Activated naive CD4-positive, alpha-beta T cell treated with anti-CD3 and anti-CD28 coated beads, Interleukin-2, amount 50 U/mL, for 72 hours (primary cell): ENCODE measurements around the gene TRIM56. TPM values are rescaled to one million over a fixed set of nuclear protein-coding genes. Genes with fewer than 3 reads are reported as not detected.
"Not testable (repeated sequence)": the region's sequence is repeated elsewhere in the genome, so short reads cannot be mapped to it uniquely, and the experiment has no call there.

ENCODE experiments used
- ATAC-seq, 2 donors: fragments of 150-1000 bp; cut with Tn5 transposase; 2 replicates each; pipeline ENCODE4 v1.10.0; 2021; ENCODE audit warnings: mild to moderate bottlenecking in 2 of 2, moderate library complexity in 2 of 2
- DNase-seq, 2 donors: peaks; one replicate each; pipeline ENCODE4 v3.0.0; 2021 to 2022; ENCODE audit warnings: low spot score in 2 of 2
- H3K27ac Mint-ChIP-seq, 2 donors: one replicate each; pipeline ENCODE4 v1.8.0; 2022; ENCODE audit warnings: mild to moderate bottlenecking in 2 of 2, mixed read lengths in 2 of 2
- H3K36me3 Mint-ChIP-seq, 2 donors: one replicate each; pipeline ENCODE4 v1.8.0; 2022; ENCODE audit warnings: mixed read lengths in 2 of 2
- H3K9me3 Mint-ChIP-seq, 2 donors: one replicate each; pipeline ENCODE4 v1.8.0; 2022; ENCODE audit warnings: mixed read lengths in 2 of 2
- total RNA-seq, 2 donors: library from RNA; stranded (reverse); gene quantifications; one replicate each; pipeline ENCODE4 v1.2.3, GENCODE V29; 2022

TRIM56 gene
- total RNA-seq, 2 donors from 2014 or later = 49.7 to 64.2 TPM

DNA sequence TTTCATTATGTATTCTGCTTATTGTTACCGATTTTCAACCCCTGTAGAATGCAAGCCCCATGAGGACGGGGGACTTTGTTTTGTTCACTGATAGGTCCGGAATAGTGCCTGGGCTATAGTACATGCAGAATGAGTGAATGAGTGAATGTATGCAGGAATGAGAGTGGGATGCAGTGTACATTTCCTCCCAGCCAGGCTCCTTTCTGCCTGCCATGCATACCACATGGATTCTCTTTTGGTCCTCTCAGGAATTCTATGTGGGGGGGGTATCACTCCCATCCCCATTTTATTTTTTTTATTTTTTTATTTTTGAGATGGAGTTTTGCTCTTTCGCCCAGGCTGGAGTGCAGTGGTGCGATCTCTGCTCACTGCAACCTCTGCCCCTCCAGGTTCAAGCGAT is 16.7 kb downstream of the TRIM56 start:
- Mint-ChIP-seq H3K27ac (no peak overlapping the region), H3K36me3 (no peaks in the 10 kb centered on the region), H3K9me3 (no peaks in the 10 kb centered on the region)
- ATAC-seq (no peak), DNase-seq (no peak)

DNA sequence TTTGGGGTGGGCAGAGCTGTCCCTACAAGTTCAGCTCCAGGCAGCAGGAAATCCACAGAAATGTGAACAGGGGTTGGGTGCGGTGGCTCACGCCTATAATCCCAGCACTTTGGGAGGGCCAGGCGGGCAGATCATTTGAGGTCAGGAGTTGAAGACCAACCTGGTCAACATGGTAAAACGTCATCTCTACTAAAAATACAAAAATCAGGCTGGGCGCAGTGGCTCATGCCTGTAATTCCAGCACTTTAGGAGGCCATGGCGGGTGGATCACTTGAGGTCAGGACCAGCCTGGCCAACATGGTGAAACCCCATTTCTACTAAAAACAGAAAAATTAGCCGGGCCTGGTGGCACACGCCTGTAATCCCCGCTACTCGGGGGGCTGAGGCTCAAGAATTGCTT is 18.4 kb downstream of the TRIM56 start:
- not testable (repeated sequence) for ATAC-seq, H3K36me3 Mint-ChIP-seq, H3K9me3 Mint-ChIP-seq, DNase-seq
- peak overlapping the region in 1 of 2 donors; percentile 68 for H3K27ac Mint-ChIP-seq

- no peak overlapping the region for H3K27ac Mint-ChIP-seq
- ATAC-seq = no peak
Observed at GRCh38 chr7:101104193-101104713, 19.0 kb downstream of the TRIM56 start.

GRCh38 chr7:101104799-101105198 is 19.5 kb downstream of the TRIM56 start:
- no peaks in the 10 kb centered on the region for H3K36me3 Mint-ChIP-seq
- no peak overlapping the region for H3K27ac Mint-ChIP-seq
- H3K9me3 Mint-ChIP-seq = no peaks in the 10 kb centered on the region
- no peak for DNase-seq
- ATAC-seq = no peak

More at GRCh38 chr7:101104193-101104713, 19.0 kb downstream of the TRIM56 start:
- H3K9me3 Mint-ChIP-seq = no peaks in the 10 kb centered on the region
- no peak for DNase-seq
- H3K36me3 Mint-ChIP-seq = no peaks in the 10 kb centered on the region

- not testable (repeated sequence) for H3K36me3 Mint-ChIP-seq, H3K27ac Mint-ChIP-seq, ATAC-seq, DNase-seq, H3K9me3 Mint-ChIP-seq
Observed at GRCh38 chr7:101105248-101105647, 20.0 kb downstream of the TRIM56 start.

DNA sequence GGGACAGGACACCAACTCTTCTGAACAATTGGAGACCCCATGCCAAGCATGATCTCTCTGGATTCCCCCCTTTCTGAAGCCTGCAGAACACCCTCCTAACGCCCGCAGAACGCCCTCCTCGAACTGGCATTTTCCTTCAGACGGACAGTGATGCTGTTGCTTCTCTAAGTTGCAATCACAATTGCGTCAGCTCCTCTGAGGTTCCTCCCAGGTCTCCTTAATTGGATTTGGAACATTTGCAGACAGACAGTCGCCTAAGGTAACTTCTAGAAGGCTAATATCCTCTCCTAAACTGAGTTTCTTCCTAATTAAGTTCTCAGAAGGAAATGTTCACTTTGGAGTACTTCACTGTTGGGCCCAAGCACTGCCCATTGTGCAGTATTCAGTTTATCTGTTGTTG is 21.1 kb downstream of the TRIM56 start:
- Mint-ChIP-seq H3K9me3 (no peaks in the 10 kb centered on the region), H3K36me3 (no peaks in the 10 kb centered on the region), H3K27ac (no peak overlapping the region)
- DNase-seq = no peak
- ATAC-seq = no peak

DNA sequence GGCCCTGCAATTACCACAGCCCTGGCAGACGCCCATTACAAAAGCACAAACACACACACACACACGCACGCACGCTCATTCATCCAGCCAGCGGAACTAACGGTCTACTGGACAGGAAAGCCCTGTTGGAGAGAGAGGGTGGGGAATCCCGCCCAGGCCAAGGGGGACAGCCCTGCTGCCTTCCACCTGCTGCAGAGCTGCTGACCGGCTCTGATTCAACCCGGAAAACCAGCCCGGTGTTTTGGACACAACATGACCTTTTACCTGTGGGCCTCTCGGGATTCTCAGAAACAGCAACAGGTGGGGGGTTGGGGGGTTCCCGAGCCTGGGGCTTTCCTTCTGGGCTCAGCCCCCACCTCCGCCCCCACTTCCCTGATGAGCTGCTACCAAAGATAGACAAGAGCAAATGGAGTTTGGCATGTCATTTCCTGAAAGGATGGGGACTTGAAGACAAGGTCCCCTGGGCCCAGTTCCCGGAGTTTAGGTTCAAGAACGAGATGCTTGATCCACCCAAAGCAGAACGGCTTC is 23.1 kb downstream of the TRIM56 start:
- H3K27ac Mint-ChIP-seq = no peak overlapping the region
- H3K36me3 Mint-ChIP-seq = no peaks in the 10 kb centered on the region
- no peaks in the 10 kb centered on the region for H3K9me3 Mint-ChIP-seq
- ATAC-seq (peak in 1 of 2 donors; percentile 24), DNase-seq (no peak)

GRCh38 chr7:101108961-101109360 is 23.7 kb downstream of the TRIM56 start:
- no peak for ATAC-seq
- H3K27ac Mint-ChIP-seq = no peak overlapping the region

DNA sequence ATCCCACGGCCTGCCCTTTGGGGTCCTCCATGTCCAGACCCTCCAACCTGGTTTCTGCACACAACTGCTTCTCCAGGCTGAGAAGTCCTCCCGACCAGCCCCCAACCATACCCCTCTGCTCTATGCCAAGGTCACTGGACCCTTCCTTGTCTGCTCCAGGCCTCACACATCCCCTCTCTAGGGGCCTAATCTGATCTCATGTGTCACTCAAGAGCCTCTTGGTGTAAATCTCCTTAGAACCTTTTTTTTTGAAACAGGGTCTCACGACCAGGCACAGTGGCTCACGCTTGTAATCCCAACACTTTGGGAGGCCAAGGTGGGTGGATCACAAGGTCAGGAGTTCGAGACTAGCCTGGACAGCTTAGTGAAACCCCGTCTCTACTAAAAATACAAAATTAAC is 24.1 kb downstream of the TRIM56 start:
- no peaks in the 10 kb centered on the region for H3K36me3 Mint-ChIP-seq
- H3K9me3 Mint-ChIP-seq = no peaks in the 10 kb centered on the region
- DNase-seq (no peak), ATAC-seq (no peak)
- H3K27ac Mint-ChIP-seq = no peak overlapping the region

More at GRCh38 chr7:101108961-101109360, 23.7 kb downstream of the TRIM56 start:
- DNase-seq = no peak
- no peaks in the 10 kb centered on the region for H3K36me3 Mint-ChIP-seq
- no peaks in the 10 kb centered on the region for H3K9me3 Mint-ChIP-seq

DNA sequence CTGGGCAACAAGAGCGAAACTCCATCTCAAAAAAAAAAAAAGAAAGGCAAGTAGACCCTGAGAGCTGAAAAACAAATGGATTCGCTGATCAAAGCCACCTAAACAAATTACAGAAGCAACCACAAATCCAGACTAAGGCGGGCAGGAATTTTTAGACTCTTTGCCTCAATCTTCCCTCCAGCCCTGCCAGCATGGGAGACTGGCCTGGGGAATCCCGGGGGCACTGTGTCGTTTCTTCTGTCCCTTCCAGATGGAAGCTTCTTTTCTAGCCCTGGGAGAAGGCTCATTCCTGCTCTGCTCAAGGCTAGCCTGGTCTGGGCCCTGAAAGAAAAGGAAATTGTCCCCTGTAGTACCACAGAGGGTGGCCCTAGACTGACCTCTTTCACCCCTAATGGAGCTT is 26.0 kb downstream of the TRIM56 start:
- Mint-ChIP-seq H3K36me3 (no peaks in the 10 kb centered on the region), H3K27ac (no peak overlapping the region), H3K9me3 (no peaks in the 10 kb centered on the region)
- ATAC-seq (no peak), DNase-seq (no peak)

- DNase-seq = no peak
- ATAC-seq = no peak
- Mint-ChIP-seq H3K9me3 (no peaks in the 10 kb centered on the region), H3K27ac (no peak overlapping the region), H3K36me3 (no peaks in the 10 kb centered on the region)
Observed at GRCh38 chr7:101112233-101112632, 27.0 kb downstream of the TRIM56 start.

DNA sequence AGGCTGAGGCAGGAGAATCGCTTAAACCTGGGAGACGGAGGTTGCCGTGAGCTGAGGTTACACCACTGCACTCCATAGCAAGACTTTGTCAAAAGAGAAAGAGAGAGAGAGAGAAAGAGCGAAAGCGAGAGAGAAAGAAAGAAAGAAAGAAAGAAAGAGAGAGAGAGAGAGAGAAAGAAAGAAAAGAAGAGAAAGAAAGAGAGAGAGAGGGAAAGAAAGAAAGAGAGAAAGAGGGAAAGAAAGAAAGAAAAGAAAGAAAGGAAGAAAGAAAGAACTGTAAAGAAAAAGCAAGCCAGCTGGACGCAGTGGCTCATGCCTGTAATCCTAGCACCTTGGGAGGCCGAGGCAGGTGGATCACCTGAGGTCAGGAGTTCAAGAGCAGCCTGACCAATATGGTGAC is 27.9 kb downstream of the TRIM56 start:
- ATAC-seq, H3K27ac Mint-ChIP-seq, DNase-seq, H3K36me3 Mint-ChIP-seq, H3K9me3 Mint-ChIP-seq: not testable (repeated sequence)

DNA sequence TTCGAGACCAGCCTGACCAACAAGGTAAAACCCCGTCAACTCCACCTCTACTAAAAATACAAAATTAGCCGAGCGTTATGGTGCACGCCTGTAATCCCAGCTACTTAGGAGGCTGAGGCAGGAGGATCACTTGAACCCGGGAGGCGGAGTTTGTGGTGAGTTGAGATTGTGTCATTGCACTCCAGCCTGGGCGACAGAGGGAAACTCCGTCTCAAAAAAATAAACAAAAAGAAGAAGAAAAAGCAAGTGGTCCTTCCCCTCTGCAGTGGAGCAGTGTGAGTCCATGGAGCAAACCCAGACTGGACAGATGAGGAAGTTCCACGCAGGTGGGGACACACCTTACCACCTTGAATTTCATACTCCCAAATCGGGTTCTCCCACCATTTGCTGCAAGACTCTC is 28.6 kb downstream of the TRIM56 start:
- ATAC-seq (no peak), DNase-seq (no peak)
- no peaks in the 10 kb centered on the region for H3K9me3 Mint-ChIP-seq
- no peak overlapping the region for H3K27ac Mint-ChIP-seq
- no peaks in the 10 kb centered on the region for H3K36me3 Mint-ChIP-seq

DNA sequence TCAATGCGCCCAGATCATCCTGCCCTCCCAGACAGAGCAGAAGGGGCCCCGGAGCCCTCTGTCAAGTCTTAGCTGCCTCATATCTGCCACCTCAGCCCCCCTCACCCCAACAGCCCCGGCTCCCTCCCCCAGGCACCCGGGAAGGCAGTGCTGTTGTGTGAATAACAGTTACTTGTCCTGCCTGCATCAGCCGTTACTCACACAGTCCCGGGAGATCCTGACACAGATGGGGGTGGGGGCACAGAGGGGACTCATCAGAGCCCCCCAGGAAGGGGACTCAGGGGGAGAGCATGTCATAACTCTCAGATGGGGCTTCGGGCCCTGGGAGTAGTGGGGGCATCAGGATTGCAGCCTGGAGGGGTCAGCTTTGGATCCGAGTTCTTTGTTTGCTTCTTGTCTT is 29.2 kb downstream of the TRIM56 start:
- no peak overlapping the region for H3K27ac Mint-ChIP-seq
- ATAC-seq = no peak
- DNase-seq = no peak
- no peaks in the 10 kb centered on the region for H3K36me3 Mint-ChIP-seq
- no peaks in the 10 kb centered on the region for H3K9me3 Mint-ChIP-seq

GRCh38 chr7:101115215-101115614 is 29.9 kb downstream of the TRIM56 start:
- DNase-seq (no peak), ATAC-seq (no peak)
- H3K27ac Mint-ChIP-seq = no peak overlapping the region
- no peaks in the 10 kb centered on the region for H3K36me3 Mint-ChIP-seq
- H3K9me3 Mint-ChIP-seq = no peaks in the 10 kb centered on the region

- H3K9me3 Mint-ChIP-seq = no peaks in the 10 kb centered on the region
- no peaks in the 10 kb centered on the region for H3K36me3 Mint-ChIP-seq
- DNase-seq (no peak), ATAC-seq (no peak)
- no peak overlapping the region for H3K27ac Mint-ChIP-seq
Observed at GRCh38 chr7:101116898-101117297, 31.6 kb downstream of the TRIM56 start.

DNA sequence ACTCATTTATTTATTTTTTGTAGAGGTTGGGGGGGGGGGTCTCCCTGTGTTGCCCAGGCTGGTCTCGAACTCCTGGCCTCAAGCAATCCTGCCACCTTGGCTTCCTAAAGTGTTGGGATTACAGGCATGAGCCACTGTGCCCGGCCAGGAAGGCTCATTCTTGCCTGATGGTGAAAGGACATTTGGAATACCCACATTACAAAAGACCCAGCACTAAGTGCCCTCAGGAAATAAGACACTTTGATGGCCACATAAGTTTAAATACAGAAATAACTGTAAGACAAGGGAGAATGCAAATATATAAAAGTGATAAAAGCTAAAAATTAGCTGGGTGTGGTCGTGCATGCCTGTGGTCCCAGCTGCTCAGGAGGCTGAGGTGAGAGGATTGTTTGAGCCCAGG is 33.6 kb downstream of the TRIM56 start:
- H3K27ac Mint-ChIP-seq = no peak overlapping the region
- ATAC-seq = no peak

DNA sequence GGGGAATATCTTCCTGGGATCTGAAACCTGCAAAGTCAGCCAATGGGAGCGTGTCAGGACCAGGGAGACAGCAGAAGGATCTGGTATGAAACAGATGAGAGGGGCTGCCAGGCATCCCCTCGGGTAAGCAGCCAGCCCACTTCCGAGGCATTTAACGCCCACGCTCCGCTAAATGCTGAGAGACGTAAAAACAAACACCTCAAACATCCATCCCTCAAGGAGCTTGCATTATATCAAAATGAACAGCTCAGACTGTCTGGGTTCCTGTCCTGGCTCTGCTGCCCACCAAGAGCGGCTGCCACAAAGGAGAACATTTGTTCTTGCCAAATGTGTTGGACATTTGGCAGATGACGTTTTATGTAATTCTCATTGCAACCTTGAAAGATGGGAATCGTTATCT is 34.6 kb downstream of the TRIM56 start:
- Mint-ChIP-seq H3K27ac (no peak overlapping the region), H3K36me3 (no peaks in the 10 kb centered on the region), H3K9me3 (no peaks in the 10 kb centered on the region)
- DNase-seq (no peak), ATAC-seq (no peak)

More for the DNA sequence above, 33.6 kb downstream of the TRIM56 start:
- no peaks in the 10 kb centered on the region for H3K36me3 Mint-ChIP-seq
- no peak for DNase-seq
- no peaks in the 10 kb centered on the region for H3K9me3 Mint-ChIP-seq
